ENCODE measurements around the gene MAML2. TPM values are rescaled to one million over a fixed set of nuclear protein-coding genes. Genes with fewer than 3 reads are reported as not detected.

The MAML2 gene
- total and polyA plus RNA-seq, 2 donors, result 7.9 to 25.6 TPM

DNA sequence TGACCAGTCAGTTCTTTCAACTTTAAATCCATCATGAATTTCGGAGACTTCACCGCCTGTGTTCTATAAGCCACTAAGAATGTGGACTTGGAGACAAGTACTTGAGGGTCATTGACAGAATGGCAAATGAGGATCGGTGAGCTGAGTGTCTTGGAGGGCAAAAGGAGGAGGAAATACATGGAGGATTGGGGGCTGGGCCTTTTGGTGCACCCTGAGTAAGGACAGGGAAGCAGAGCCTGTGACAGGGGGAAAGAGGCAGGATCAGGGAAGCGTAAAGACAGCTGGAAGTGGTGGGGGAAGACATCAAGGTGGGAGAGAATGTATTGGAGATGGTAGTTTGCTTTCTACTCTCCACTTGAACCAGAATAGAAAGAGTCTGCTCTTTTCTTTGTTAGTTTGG, 348.7 kb downstream of the MAML2 start:
- H3K4me1 ChIP-seq (ENCODE audit: insufficient read depth), result no peaks in the 10 kb centered on the region
- no peaks in the 10 kb centered on the region for H3K36me3 ChIP-seq (ENCODE audit: insufficient read depth)
- no peak overlapping the region for H3K4me3 ChIP-seq (ENCODE audit: low read depth, low read length)
- 78% methylated on average over 4 of the region's 4 CpGs for WGBS
- no peak for DNase-seq (ENCODE audit: extremely low spot score)
- H3K27ac ChIP-seq (ENCODE audit: low read depth), result no peak overlapping the region

GRCh38 chr11:95993438-95994298, 349.3 kb downstream of the MAML2 start:
- H3K27ac ChIP-seq (ENCODE audit: low read depth), result no peak overlapping the region
- no peak overlapping the region for H3K4me3 ChIP-seq (ENCODE audit: low read depth, low read length)

DNA sequence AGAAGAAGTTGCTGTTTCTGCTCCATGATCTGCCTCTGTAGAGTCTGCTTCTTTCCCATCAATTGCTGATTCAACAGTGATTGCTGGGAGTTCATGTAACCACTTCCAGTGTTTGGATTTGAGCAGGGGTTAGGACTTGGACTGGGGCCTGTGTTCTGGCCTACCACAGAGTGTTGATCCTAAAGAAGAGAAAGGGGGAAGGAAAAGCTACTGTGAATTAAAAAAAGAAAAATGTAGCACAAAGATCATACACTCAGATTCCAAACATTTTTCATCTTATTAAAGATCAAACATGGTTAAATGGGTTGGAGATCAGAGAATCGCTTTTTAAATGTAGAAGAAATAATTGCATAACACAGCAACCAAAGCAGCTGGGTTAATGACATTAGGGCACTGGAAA, 351.4 kb downstream of the MAML2 start:
- H3K27ac ChIP-seq (ENCODE audit: low read depth), result no peak overlapping the region

More at GRCh38 chr11:95993438-95994298, 349.3 kb downstream of the MAML2 start:
- WGBS, result 58% methylated on average over 10 of the region's 10 CpGs
- no peak for DNase-seq (ENCODE audit: extremely low spot score)
- Histone ChIP-seq H3K4me1 (ENCODE audit: insufficient read depth) (no peaks in the 10 kb centered on the region), H3K36me3 (ENCODE audit: insufficient read depth) (no peaks in the 10 kb centered on the region)

GRCh38 chr11:95991101-95991500, 351.9 kb downstream of the MAML2 start:
- WGBS, result 76% methylated on average over 1 of the region's 1 CpG
- no peaks in the 10 kb centered on the region for H3K36me3 ChIP-seq (ENCODE audit: insufficient read depth)
- no peaks in the 10 kb centered on the region for H3K4me1 ChIP-seq (ENCODE audit: insufficient read depth)
- H3K4me3 ChIP-seq (ENCODE audit: low read depth, low read length), result no peak overlapping the region
- DNase-seq (ENCODE audit: extremely low spot score), result no peak
- H3K27ac ChIP-seq (ENCODE audit: low read depth), result no peak overlapping the region

More for the DNA sequence above, 351.4 kb downstream of the MAML2 start:
- Histone ChIP-seq H3K36me3 (ENCODE audit: insufficient read depth) (no peaks in the 10 kb centered on the region), H3K4me1 (ENCODE audit: insufficient read depth) (no peaks in the 10 kb centered on the region), H3K4me3 (ENCODE audit: low read depth, low read length) (no peak overlapping the region)
- 59% methylated on average over 1 of the region's 1 CpG for WGBS
- DNase-seq (ENCODE audit: extremely low spot score), result no peak

- H3K27ac ChIP-seq (ENCODE audit: low read depth), result no peak overlapping the region
- 89% methylated on average over 1 of the region's 1 CpG for WGBS
- no peak overlapping the region for H3K4me3 ChIP-seq (ENCODE audit: low read depth, low read length)
- no peak for DNase-seq (ENCODE audit: extremely low spot score)
- no peaks in the 10 kb centered on the region for H3K36me3 ChIP-seq (ENCODE audit: insufficient read depth)
- H3K4me1 ChIP-seq (ENCODE audit: insufficient read depth), result no peaks in the 10 kb centered on the region
Measured at GRCh38 chr11:95989780-95990179, 353.2 kb downstream of the MAML2 start.

- 91% methylated on average over 2 of the region's 2 CpGs for WGBS
- H3K27ac ChIP-seq (ENCODE audit: low read depth), result no peak overlapping the region
- no peak overlapping the region for H3K4me3 ChIP-seq (ENCODE audit: low read depth, low read length)
- H3K4me1 ChIP-seq (ENCODE audit: insufficient read depth), result no peaks in the 10 kb centered on the region
- H3K36me3 ChIP-seq (ENCODE audit: insufficient read depth), result no peaks in the 10 kb centered on the region
- no peak for DNase-seq (ENCODE audit: extremely low spot score)
Measured at GRCh38 chr11:95989076-95989605, 353.9 kb downstream of the MAML2 start.

DNA sequence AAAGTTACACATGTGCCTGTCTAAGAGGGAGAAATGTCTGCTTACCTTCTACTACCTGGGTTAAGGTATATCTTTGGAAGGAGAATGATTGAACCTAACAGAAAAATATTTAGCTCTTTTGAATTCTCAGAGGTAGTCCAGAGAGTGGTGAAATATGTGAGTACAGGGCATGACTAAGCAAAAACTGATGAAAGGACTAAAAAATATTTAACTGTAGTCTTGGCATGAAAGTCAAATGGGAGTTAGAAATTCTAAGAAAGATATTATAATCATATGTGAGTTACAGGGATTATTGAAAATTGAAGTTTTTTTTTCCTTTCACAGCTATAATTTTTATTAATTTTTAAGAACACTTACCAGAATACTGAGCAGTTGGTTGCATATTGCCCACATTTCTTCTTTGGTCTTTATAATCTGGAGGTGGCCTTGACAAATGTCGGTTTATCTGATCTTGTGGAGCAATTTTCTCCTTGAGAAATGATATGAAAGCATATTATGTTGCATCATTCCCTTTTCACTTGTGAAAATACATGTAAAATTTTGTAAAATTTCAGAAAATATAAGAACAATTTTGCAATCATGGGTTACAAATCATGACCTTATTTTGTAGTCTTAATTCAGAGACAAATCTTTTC, 357.7 kb downstream of the MAML2 start:
- 98% methylated on average over 1 of the region's 1 CpG for WGBS
- H3K36me3 ChIP-seq (ENCODE audit: insufficient read depth), result peaks cover 2% of the 10 kb centered on the region
- DNase-seq (ENCODE audit: extremely low spot score), result no peak
- H3K4me3 ChIP-seq (ENCODE audit: low read depth, low read length), result no peak overlapping the region
- H3K27ac ChIP-seq (ENCODE audit: low read depth), result no peak overlapping the region
- no peaks in the 10 kb centered on the region for H3K4me1 ChIP-seq (ENCODE audit: insufficient read depth)

- Histone ChIP-seq H3K4me1 (ENCODE audit: insufficient read depth) (no peaks in the 10 kb centered on the region), H3K4me3 (ENCODE audit: low read depth, low read length) (no peak overlapping the region), H3K27ac (ENCODE audit: low read depth) (no peak overlapping the region), H3K36me3 (ENCODE audit: insufficient read depth) (peaks cover 2% of the 10 kb centered on the region)
- DNase-seq (ENCODE audit: extremely low spot score), result no peak
- WGBS, result 88% methylated on average over 2 of the region's 2 CpGs
Measured at GRCh38 chr11:95984072-95984471, 358.9 kb downstream of the MAML2 start.

DNA sequence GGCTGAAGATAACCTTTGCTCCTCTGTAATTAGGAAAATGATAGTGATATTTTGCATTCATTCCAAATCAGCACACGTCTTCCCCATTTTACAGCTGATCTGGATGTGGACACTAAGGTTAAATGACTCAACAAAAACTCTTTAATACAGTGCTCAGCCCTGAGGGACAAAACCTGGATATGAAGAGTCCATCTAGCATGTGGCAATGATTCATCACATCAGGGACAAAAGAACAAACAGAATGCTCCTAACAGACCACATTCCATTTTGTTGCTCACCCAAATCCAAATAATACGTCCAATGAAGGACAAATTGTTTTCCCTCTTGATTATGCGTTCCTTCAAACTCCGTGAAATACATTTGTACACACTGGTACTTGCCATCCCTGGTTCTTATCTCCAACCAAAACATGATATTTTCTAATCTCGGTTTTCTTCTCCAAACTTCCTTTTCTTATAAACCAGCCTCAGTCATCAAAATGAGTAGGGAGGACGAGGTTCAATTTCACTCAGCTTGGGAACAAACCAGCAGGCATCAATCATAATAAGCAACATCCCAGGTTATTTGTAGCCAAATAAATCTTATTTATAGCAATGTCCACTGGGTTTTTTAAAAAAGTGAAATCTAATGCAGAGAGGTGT, 365.3 kb downstream of the MAML2 start:
- no peak overlapping the region for H3K27ac ChIP-seq (ENCODE audit: low read depth)
- WGBS, result 64% methylated on average over 6 of the region's 6 CpGs
- H3K4me3 ChIP-seq (ENCODE audit: low read depth, low read length), result no peak overlapping the region
- H3K4me1 ChIP-seq (ENCODE audit: insufficient read depth), result no peaks in the 10 kb centered on the region
- DNase-seq (ENCODE audit: extremely low spot score), result no peak
- H3K36me3 ChIP-seq (ENCODE audit: insufficient read depth), result peaks cover 2% of the 10 kb centered on the region

DNA sequence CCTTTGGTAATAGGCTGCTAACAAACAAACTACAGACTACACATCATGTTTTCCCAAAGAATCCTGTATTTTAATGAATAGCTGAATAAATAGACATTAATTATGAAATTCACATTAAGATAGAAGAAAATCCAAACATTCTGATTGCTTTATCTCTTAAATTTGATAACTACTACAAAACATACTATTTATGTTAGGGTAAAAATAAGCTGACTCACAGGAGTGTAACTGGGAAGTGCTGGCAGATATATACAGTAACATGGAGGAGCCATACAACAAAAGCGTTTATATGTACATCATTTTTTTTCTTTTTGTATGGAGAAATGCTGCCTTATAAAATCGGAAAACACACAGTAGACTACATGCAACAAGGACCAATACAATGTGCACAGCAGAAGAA, 366.4 kb downstream of the MAML2 start:
- 75% methylated on average over 2 of the region's 2 CpGs for WGBS
- Histone ChIP-seq H3K27ac (ENCODE audit: low read depth) (no peak overlapping the region), H3K4me3 (ENCODE audit: low read depth, low read length) (no peak overlapping the region), H3K36me3 (ENCODE audit: insufficient read depth) (peaks cover 2% of the 10 kb centered on the region), H3K4me1 (ENCODE audit: insufficient read depth) (no peaks in the 10 kb centered on the region)
- DNase-seq (ENCODE audit: extremely low spot score), result no peak

- WGBS, result 96% methylated on average over 5 of the region's 5 CpGs
- H3K4me3 ChIP-seq (ENCODE audit: low read depth, low read length), result no peak overlapping the region
- no peak for DNase-seq (ENCODE audit: extremely low spot score)
- no peak overlapping the region for H3K27ac ChIP-seq (ENCODE audit: low read depth)
- H3K36me3 ChIP-seq (ENCODE audit: insufficient read depth), result no peaks in the 10 kb centered on the region
- no peaks in the 10 kb centered on the region for H3K4me1 ChIP-seq (ENCODE audit: insufficient read depth)
Measured at GRCh38 chr11:95975343-95975742, 367.7 kb downstream of the MAML2 start.

- DNase-seq (ENCODE audit: extremely low spot score), result no peak
- WGBS, result 48% methylated on average over 2 of the region's 2 CpGs
Measured at GRCh38 chr11:95972060-95972459, 370.9 kb downstream of the MAML2 start.

DNA sequence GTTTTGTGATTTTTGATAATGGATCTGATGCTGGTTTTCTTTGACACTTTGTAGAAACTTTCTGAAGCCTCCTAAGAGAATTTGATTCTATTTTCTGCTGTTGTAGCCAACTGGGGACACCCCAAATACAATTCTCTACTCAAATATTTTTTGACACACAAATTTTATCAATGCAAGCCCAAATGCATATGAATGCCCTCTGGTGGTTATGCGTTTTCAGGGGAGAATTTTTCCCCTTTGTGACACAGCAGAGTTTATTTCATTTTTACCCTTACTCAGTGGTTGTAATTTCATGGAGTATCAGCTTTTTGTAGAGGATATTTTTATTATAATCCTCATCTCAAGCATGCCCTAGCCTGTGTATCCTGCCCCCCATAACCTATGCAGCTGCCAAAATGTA, 374.4 kb downstream of the MAML2 start:
- H3K27ac ChIP-seq (ENCODE audit: low read depth), result no peak overlapping the region
- no peaks in the 10 kb centered on the region for H3K4me1 ChIP-seq (ENCODE audit: insufficient read depth)
- WGBS, result 87% methylated on average over 1 of the region's 1 CpG
- no peak for DNase-seq (ENCODE audit: extremely low spot score)
- H3K36me3 ChIP-seq (ENCODE audit: insufficient read depth), result no peaks in the 10 kb centered on the region
- no peak overlapping the region for H3K4me3 ChIP-seq (ENCODE audit: low read depth, low read length)

More at GRCh38 chr11:95972060-95972459, 370.9 kb downstream of the MAML2 start:
- Histone ChIP-seq H3K4me3 (ENCODE audit: low read depth, low read length) (no peak overlapping the region), H3K36me3 (ENCODE audit: insufficient read depth) (no peaks in the 10 kb centered on the region), H3K4me1 (ENCODE audit: insufficient read depth) (no peaks in the 10 kb centered on the region), H3K27ac (ENCODE audit: low read depth) (no peak overlapping the region)

Data from urinary bladder (tissue), 4 donors.